HEK293 (cell line): ENCODE data around the gene SIMC1.

Source experiments
- FEZF1 ChIP-seq: fragments of 450-650 bp; formaldehyde crosslinking; IDR thresholded peaks from 2 replicates; pipeline ENCODE4 v1.5.1; 2016; ENCODE audit warnings: missing biosample characterization, missing genetic modification characterization
- GLIS1 ChIP-seq: fragments of 450-650 bp; formaldehyde crosslinking; IDR thresholded peaks from 2 replicates; pipeline ENCODE4 v1.5.1; 2016; ENCODE audit warnings: missing biosample characterization, missing genetic modification characterization
- HOXA7 ChIP-seq: sonication (generic); formaldehyde crosslinking; IDR thresholded peaks from 2 replicates; pipeline ENCODE4 v1.8.1; 2022; ENCODE audit warnings: missing genetic modification reagents, borderline replicate concordance
- KLF10 ChIP-seq: fragments of 450-650 bp; IDR thresholded peaks from 2 replicates; pipeline ENCODE4 v1.5.1; 2018; ENCODE audit warnings: missing biosample characterization, mild to moderate bottlenecking, missing genetic modification characterization
- MZF1 ChIP-seq: fragments of 450-650 bp; formaldehyde crosslinking; IDR thresholded peaks from 2 replicates; pipeline ENCODE4 v1.5.1; 2017; ENCODE audit warnings: missing biosample characterization, missing genetic modification characterization, borderline replicate concordance
- PRDM4 ChIP-seq: fragments of 450-650 bp; formaldehyde crosslinking; IDR thresholded peaks from 2 replicates; pipeline ENCODE4 v1.5.1; 2017; ENCODE audit warnings: missing biosample characterization, missing genetic modification characterization
- SALL2 ChIP-seq: fragments of 450-650 bp; formaldehyde crosslinking; IDR thresholded peaks from 2 replicates; pipeline ENCODE4 v1.5.0; 2017; ENCODE audit warnings: missing biosample characterization, mild to moderate bottlenecking, missing genetic modification characterization, borderline replicate concordance
- SCRT1 ChIP-seq: fragments of 450-650 bp; formaldehyde crosslinking; IDR thresholded peaks from 2 replicates; pipeline ENCODE4 v1.5.1; 2016; ENCODE audit warnings: missing biosample characterization, missing genetic modification characterization, borderline replicate concordance
- SCRT2 ChIP-seq: fragments of 450-650 bp; formaldehyde crosslinking; IDR thresholded peaks from 2 replicates; pipeline ENCODE4 v1.5.1; 2016; ENCODE audit warnings: missing biosample characterization, missing genetic modification characterization
- TRIM28 ChIP-seq: IDR thresholded peaks from 2 replicates; pipeline ENCODE4 v1.6.1; 2011; ENCODE audit warnings: low read length, control low read depth, borderline replicate concordance
- ZBTB11 ChIP-seq: fragments of 450-650 bp; formaldehyde crosslinking; conservative IDR thresholded peaks from 2 replicates; pipeline ENCODE4 v1.5.1; 2016; ENCODE audit warnings: low read depth, missing biosample characterization, missing genetic modification characterization
- ZBTB48 ChIP-seq: fragments of 450-650 bp; formaldehyde crosslinking; IDR thresholded peaks from 2 replicates; pipeline ENCODE4 v1.5.1; 2016; ENCODE audit warnings: missing biosample characterization, missing genetic modification characterization
- ZBTB7A ChIP-seq: fragments of 450-650 bp; formaldehyde crosslinking; IDR thresholded peaks from 2 replicates; pipeline ENCODE4 v1.5.1; 2016; ENCODE audit warnings: low read depth, missing biosample characterization, missing genetic modification characterization
- ZNF146 ChIP-seq: fragments of 450-650 bp; formaldehyde crosslinking; IDR thresholded peaks from 2 replicates; pipeline ENCODE4 v1.5.1; 2016; ENCODE audit warnings: missing biosample characterization, missing genetic modification characterization
- ZNF223 ChIP-seq: fragments of 450-650 bp; formaldehyde crosslinking; IDR thresholded peaks from 2 replicates; pipeline ENCODE4 v1.5.1; 2016; ENCODE audit warnings: missing biosample characterization, missing genetic modification characterization
- ZNF266 ChIP-seq: fragments of 450-650 bp; formaldehyde crosslinking; IDR thresholded peaks from 2 replicates; pipeline ENCODE4 v1.5.1; 2016; ENCODE audit warnings: missing biosample characterization, missing genetic modification characterization, low read depth
- ZNF280D ChIP-seq: fragments of 450-650 bp; formaldehyde crosslinking; IDR thresholded peaks from 2 replicates; pipeline ENCODE4 v1.5.1; 2016; ENCODE audit warnings: missing biosample characterization, missing genetic modification characterization
- ZNF488 ChIP-seq: fragments of 450-650 bp; formaldehyde crosslinking; IDR thresholded peaks from 2 replicates; pipeline ENCODE4 v1.5.1; 2016; ENCODE audit warnings: missing biosample characterization, missing genetic modification characterization
- ZNF514 ChIP-seq: fragments of 450-650 bp; formaldehyde crosslinking; IDR thresholded peaks from 2 replicates; pipeline ENCODE4 v1.5.1; 2016; ENCODE audit warnings: missing biosample characterization, missing genetic modification characterization
- ZNF558 ChIP-seq: fragments of 450-650 bp; formaldehyde crosslinking; IDR thresholded peaks from 2 replicates; pipeline ENCODE4 v1.5.1; 2016; ENCODE audit warnings: missing biosample characterization, missing genetic modification characterization
- ZNF639 ChIP-seq: fragments of 450-650 bp; formaldehyde crosslinking; IDR thresholded peaks from 2 replicates; pipeline ENCODE4 v1.5.1; 2016; ENCODE audit warnings: missing biosample characterization, missing genetic modification characterization
- ZNF660 ChIP-seq: fragments of 450-650 bp; IDR thresholded peaks from 2 replicates; pipeline ENCODE4 v1.5.1; 2018; ENCODE audit warnings: missing biosample characterization, mild to moderate bottlenecking, missing genetic modification characterization
- ZNF707 ChIP-seq: fragments of 450-650 bp; formaldehyde crosslinking; IDR thresholded peaks from 2 replicates; pipeline ENCODE4 v1.5.1; 2016; ENCODE audit warnings: missing biosample characterization, missing genetic modification characterization
- ZNF792 ChIP-seq: fragments of 450-650 bp; formaldehyde crosslinking; IDR thresholded peaks from 2 replicates; pipeline ENCODE4 v1.5.1; 2016; ENCODE audit warnings: missing biosample characterization, missing genetic modification characterization
- ZSCAN18 ChIP-seq: fragments of 450-650 bp; formaldehyde crosslinking; IDR thresholded peaks from 2 replicates; pipeline ENCODE4 v1.5.1; 2016; ENCODE audit warnings: missing biosample characterization, missing genetic modification characterization
- ZXDB ChIP-seq: fragments of 450-650 bp; formaldehyde crosslinking; IDR thresholded peaks from 2 replicates; pipeline ENCODE4 v1.5.1; 2016; ENCODE audit warnings: missing biosample characterization, missing genetic modification characterization

SIMC1 gene

GRCh38 chr5:176388444-176389134 is 150.4 kb downstream of the SIMC1 start, which contains the start of the genes HIGD2A and NOP16 (continued):
- TF ChIP-seq ZSCAN18 (tag by site-specific recombination) (peak; percentile 99), ZBTB7A (tag by site-specific recombination) (peak; percentile 98), ZBTB11 (tag by site-specific recombination) (peak; percentile 100), ZNF146 (peak; percentile 82), GLIS1 (tag by site-specific recombination) (0 out of 2 replicates have a peak, but pooled peaks have one; percentile 57), FEZF1 (tag by site-specific recombination) (peak; percentile 40; the same call in 1 of the 2 replicates), KLF10 (tag by site-specific recombination) (peak; percentile 99), ZNF488 (tag by site-specific recombination) (no peak), ZNF514 (no peak), SCRT2 (tag by site-specific recombination) (peak; percentile 59), ZNF707 (tag by site-specific recombination) (no peak), ZNF223 (tag by site-specific recombination) (no peak), ZXDB (tag by site-specific recombination) (peak; percentile 99), ZNF558 (tag by site-specific recombination) (peak; percentile 57; the same call in 1 of the 2 replicates), HOXA7 (no peak), ZNF280D (peak; percentile 95), SALL2 (tag by site-specific recombination) (peak; percentile 93; the same call in 1 of the 2 replicates), ZBTB48 (tag by site-specific recombination) (0 out of 2 replicates have a peak, but pooled peaks have one; percentile 23), MZF1 (no peak), SCRT1 (tag by site-specific recombination) (peak; percentile 50; the same call in 1 of the 2 replicates), ZNF792 (tag by site-specific recombination) (no peak), TRIM28 (peak; percentile 94), ZNF639 (peak; percentile 100), ZNF266 (tag by site-specific recombination) (peak; percentile 10; the same call in 1 of the 2 replicates), ZNF660 (peak; percentile 99), PRDM4 (peak; percentile 81)
